ENCODE results near the gene AKR1C8.
"Not testable (repeated sequence)": the region's sequence is repeated elsewhere in the genome, so short reads cannot be mapped to it uniquely, and the experiment has no call there.

Gene AKR1C8

DNA sequence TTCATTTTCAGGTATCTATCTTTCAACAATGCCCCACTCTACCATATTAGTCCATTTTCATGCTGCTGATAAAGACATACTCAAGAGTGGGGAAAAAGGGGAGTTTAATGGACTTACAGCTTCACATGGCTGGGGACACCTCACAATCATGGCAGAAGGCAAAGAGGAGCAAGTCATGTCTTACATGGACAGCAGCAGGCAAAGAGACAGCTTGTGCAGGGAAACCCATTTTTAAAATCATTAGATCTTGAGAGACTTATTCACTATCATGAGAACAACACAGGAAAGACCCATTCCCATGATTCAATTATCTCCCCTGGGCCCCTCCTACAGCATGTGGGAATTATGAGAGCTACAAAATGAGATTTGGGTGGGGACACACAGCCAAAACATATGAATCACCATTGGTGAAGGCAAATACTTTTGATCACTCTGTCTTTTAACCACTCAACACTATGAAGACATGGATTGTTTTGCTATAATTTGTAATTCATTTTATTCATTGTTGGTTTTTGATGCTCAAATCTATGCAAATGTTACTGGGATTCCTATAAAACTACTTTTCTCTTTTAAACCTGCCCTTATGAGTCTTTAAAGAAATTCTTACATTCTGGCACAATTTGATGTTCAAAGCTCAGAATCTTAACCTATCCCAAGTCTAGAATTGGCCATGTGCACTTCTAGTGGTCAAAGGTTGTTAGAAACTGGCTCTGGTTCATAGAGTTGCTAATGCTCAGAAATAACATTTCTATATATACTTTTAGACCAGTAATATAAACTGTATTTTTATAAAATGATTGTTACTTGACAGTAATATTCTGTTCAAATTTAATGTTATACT lies 27.0 kb upstream of the AKR1C8 start:
- TF ChIP-seq, protein P1, sequence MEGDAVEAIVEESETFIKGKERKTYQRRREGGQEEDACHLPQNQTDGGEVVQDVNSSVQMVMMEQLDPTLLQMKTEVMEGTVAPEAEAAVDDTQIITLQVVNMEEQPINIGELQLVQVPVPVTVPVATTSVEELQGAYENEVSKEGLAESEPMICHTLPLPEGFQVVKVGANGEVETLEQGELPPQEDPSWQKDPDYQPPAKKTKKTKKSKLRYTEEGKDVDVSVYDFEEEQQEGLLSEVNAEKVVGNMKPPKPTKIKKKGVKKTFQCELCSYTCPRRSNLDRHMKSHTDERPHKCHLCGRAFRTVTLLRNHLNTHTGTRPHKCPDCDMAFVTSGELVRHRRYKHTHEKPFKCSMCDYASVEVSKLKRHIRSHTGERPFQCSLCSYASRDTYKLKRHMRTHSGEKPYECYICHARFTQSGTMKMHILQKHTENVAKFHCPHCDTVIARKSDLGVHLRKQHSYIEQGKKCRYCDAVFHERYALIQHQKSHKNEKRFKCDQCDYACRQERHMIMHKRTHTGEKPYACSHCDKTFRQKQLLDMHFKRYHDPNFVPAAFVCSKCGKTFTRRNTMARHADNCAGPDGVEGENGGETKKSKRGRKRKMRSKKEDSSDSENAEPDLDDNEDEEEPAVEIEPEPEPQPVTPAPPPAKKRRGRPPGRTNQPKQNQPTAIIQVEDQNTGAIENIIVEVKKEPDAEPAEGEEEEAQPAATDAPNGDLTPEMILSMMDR (IDR thresholded peaks at IDR 0.05; ENCODE audit: control insufficient read depth, extremely low read depth, insufficient read depth) = no peak
- no peak for DNase-seq (ENCODE audit: low read depth)

DNA sequence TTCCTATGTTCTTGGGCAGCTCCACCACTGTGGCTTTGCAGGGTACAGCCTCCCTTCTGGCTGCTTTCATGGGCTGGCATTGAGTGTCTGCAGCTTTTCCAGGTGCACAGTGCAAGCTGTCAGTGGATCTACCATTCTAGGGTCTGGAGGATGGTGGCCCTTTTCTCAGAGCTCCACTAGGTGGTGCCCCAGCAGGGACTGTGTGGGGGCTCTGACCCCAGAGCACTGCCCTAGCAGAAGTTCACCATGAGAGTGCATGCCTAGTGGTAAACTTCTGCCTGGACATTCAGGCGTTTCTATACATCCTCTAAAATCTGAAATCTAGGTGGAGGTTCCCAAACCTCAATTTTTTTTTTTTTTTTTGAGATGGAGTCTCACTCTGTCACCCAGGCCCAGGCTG lies 25.3 kb upstream of the AKR1C8 start:
- H3K4me3 ChIP-seq (ENCODE audit: low read depth, low read length); DNase-seq (ENCODE audit: low read depth): not testable (repeated sequence)

More for the DNA sequence above, 27.0 kb upstream of the AKR1C8 start:
- H3K4me3 ChIP-seq (ENCODE audit: low read depth, low read length) = no peak overlapping the region

DNA sequence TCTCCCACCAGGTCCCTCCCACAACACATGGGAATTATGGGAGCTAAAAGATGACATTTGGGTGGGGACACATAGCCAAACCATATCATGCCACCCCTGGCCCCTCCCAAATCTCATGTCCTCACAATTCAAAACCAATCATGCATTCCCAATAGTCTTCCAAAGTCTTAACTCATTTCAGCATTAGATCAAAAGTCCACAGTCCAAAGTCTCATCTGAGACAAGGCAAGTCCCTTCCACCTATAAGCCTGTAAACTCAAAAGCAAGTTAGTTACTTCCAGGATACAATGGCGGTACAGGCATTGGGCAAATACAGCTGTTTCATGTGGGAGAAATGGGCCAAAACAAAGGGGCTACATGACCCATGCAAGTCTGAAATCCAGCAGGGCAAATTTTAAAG lies 24.8 kb upstream of the AKR1C8 start:
- not testable (repeated sequence) for H3K4me3 ChIP-seq (ENCODE audit: low read depth, low read length); DNase-seq (ENCODE audit: low read depth)

DNA sequence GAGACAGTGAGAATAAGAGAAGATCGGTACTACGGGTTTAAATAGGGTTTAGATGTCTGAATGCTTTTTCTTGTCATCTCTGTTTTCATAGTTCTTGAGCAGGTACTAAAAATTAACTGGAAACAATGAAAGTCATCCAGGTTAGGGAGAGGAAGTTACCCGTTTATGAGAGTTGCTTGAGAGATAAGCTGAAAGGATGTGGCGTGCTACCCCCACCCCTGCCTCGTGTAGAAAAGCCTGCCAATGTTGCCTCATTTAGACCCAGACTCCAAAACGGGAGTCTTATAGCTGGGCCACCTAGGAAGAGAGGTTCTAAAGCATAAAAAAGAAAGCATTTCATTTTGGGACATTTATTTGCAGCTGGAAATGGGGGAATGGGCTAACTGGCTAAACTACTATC lies 21.8 kb upstream of the AKR1C8 start:
- no peak overlapping the region for H3K4me3 ChIP-seq (ENCODE audit: low read depth, low read length)
- TF ChIP-seq, protein P1 (IDR thresholded peaks at IDR 0.05; ENCODE audit: control insufficient read depth, extremely low read depth, insufficient read depth) = no peak
- DNase-seq (ENCODE audit: low read depth) = no peak

DNA sequence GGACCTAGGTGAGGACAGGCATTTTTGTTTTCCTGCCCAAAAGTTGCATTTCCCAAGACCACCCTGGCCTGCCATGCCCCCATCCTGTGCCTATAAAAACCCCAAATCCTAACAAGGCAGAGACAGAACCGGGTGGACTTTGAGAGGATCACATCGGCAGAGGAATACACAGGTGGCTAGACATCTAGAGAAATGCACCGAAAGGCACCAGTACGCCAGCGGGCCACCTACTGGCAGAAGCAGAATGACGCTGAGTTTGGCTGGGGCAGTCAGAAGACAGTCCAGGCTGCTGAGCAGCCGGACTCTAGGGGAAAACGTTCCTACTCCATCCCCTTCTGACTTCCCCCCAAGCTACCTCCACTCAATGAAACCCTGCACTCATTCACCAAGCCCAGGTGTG lies 14.4 kb upstream of the AKR1C8 start:
- no peak overlapping the region for H3K4me3 ChIP-seq (ENCODE audit: low read depth, low read length)
- TF ChIP-seq, protein P1 (IDR thresholded peaks at IDR 0.05; ENCODE audit: control insufficient read depth, extremely low read depth, insufficient read depth) = peak; percentile 53
- no peak for DNase-seq (ENCODE audit: low read depth)

DNA sequence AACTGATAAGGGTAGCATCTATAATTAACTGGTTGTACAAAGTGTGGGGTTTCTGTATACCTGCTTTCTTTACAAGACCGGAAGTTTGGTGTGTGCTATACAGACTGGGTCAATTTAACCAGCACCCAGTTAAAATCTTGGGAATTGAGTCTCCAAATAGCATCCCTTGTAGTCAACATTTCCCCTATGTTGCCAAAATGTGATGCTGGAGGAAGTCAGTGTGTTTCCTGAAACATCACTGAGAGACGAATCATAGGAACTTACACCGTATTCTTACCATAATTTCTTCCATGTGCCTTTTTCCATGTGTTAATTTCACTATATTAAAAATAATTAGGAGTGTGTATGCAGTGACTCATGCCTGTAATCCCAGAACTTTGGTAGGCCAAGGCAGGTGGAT lies 13.4 kb upstream of the AKR1C8 start:
- H3K4me3 ChIP-seq (ENCODE audit: low read depth, low read length) = no peak overlapping the region
- TF ChIP-seq, protein P1 (IDR thresholded peaks at IDR 0.05; ENCODE audit: control insufficient read depth, extremely low read depth, insufficient read depth) = no peak
- DNase-seq (ENCODE audit: low read depth) = no peak

DNA sequence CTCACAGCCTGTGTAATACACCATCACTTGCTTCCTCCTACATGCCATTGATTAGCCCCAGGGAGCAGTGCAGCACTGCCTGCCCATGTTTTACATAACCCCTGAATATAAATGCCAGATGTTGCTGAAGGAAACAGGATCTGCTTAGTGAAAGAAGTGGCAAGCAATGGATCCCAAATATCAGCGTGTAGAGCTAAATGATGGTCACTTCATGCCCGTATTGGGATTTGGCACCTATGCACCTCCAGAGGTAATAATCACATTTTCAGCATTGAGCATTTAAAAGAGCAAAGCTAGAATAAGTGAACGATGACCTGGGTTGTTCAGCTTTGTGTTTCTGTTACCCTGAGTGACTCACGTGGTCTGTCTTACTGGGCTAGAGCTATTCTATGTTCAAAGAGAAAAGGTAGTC lies 11.8 kb upstream of the AKR1C8 start, which contains the start of gene AKR1C4:
Gene AKR1C4, plus strand, starts transcription at position 136 of the 412 bp plus-strand sequence. Its CDS starts 31 bp downstream, at position 167.
- TF ChIP-seq, protein P1 (IDR thresholded peaks at IDR 0.05; ENCODE audit: control insufficient read depth, extremely low read depth, insufficient read depth) = no peak
- H3K4me3 ChIP-seq (ENCODE audit: low read depth, low read length) = no peak within 1 kb of the TSS
- DNase-seq (ENCODE audit: low read depth) = no peak
